HG03196 (cell line): ENCODE data around the gene DKK3.

Experiments used
- ATAC-seq: cut with Tn5 transposase; IDR thresholded peaks from one replicate; pipeline ENCODE4 v1.9.1; 2021; ENCODE audit not compliant: unreplicated experiment

Gene DKK3

GRCh38 chr11:11946878-11947277 lies 61.5 kb downstream of the DKK3 start:
- no peak for ATAC-seq

GRCh38 chr11:11946180-11946579 lies 62.2 kb downstream of the DKK3 start:
- no peak for ATAC-seq

DNA sequence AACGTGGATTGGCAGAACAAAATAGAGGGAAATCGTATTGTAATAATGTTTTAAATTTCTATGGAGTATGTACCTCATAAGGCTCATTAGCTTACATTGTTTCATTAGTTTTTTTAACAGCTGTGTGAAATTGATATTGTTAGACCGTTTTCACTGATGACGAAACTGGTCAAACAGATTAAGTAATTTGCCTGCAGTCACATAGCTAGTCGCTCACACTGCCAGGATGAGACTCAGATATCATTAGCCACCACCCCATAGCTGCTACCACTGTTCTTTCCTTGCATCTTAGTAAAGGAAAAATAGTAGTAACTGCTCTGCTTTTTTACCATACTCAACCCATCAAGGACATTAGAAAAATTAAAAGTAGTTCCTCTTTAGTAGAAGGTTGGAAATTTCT lies 64.0 kb downstream of the DKK3 start:
- ATAC-seq, result no peak

DNA sequence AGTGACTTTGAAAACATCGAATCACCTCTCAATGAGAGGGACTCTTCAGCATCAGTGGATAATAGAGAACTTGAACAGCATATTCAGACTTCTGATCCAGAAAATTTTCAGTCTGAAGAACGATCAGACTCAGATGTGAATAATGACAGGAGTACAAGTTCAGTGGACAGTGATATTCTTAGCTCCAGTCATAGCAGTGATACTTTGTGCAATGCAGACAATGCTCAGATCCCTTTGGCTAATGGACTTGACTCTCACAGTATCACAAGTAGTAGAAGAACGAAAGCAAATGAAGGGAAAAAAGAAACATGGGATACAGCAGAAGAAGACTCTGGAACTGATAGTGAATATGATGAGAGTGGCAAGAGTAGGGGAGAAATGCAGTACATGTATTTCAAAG lies 65.8 kb downstream of the DKK3 start:
- no peak for ATAC-seq

GRCh38 chr11:11940551-11940950 lies 67.9 kb downstream of the DKK3 start:
- ATAC-seq, result no peak

DNA sequence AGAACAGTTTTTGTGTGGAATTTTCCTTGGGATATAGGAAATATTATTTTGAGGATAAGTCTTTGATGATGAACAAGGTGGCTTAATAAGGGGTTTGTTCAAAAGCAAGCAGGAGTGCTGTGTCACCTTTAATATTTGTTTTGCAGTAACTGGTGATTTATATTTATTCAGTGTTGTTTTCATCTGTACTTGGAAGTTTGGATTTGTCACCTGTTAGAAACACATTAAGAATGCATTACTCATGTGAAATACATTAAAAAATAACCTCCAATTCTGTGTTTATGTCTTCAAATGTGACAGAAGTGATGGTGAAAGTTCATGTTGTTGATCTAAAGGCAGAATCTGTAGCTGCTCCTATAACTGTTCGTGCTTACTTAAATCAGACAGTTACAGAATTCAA lies 70.5 kb downstream of the DKK3 start:
- ATAC-seq, result no peak

DNA sequence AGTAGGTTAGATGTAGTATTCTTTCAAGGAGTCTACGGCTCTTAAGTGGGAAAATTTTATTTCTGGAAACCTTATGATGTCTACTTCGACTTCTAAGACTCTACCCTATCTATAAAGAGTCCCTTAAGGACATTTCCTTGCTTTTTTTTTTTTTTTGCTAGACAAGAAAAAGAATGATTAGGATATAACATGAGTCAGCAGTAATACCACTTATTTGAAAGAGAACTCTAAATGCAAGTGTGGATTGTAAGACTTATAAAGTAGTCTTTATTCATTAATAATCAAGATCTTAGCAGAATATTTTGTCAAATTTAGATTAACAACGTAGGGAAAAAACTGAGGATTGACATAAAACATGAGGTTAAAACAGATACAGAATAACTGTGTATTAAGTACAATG lies 71.0 kb downstream of the DKK3 start:
- no peak for ATAC-seq

GRCh38 chr11:11935536-11935935 lies 72.9 kb downstream of the DKK3 start:
- no peak for ATAC-seq

DNA sequence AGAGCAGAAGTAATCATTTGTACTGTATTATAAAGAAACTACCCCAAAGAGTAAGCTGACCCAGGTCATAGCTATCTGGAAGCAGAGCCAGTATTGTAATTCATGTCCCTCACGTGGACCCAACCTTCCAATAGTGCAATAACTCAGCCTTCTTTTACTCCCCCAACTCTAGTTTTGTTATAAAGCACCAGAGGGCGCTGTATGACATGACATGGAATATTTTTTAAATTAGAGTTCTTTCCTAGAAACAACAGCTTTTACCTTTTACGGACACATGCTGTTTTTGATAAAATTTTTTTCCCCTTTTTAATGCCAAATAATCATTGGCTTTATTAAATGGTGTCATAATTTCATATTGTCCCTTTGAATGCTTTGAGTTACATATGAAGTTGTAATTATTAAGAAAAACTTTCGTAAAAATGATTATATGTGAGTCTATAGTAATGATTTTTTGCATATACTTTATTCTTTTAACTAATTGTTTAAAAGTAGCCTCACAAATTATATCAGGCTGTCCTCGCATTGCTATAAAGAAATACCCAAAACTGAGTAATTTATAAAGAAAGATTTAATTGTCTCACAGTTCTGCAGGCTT lies 76.9 kb downstream of the DKK3 start:
- no peak for ATAC-seq

GRCh38 chr11:11929920-11930319 lies 78.5 kb downstream of the DKK3 start:
- no peak for ATAC-seq

DNA sequence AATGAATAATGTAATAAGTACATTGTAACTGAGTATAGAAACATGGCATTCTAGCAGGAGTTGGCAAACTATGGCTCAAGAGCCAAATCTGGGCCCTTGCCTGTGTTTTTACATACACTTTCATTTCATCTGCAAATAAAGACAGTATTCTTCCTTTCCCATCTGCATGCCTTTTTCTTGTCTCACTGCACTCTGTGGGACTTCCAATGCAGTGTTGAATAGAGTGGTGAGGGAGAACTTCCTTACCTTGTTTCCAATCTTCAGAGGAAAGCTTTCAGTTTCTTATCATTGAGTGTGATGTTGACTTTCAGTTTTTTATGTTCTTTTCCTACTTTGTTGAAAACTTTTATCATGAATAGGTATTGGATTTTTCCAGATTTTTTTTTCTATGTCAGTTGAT lies 84.6 kb downstream of the DKK3 start:
- no peak for ATAC-seq

DNA sequence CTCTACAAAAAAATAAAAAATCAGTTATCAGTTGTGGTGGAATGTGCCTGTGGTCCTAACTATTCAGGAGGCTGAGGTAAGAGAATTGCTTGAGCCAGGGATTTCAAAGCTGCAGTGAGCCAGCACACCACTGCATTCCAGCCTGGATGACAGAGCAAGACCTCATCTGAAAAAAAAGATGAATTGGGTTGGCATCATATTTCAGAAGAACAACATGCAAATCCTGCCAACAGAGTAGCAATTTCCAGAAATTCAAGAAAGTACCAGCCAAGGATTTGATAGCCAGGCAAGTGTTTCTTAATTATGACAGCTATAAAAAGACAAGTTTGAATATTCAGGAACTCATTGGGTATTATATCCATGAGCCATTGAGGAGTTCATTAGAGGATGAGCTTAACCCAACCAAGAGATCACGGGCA lies 91.4 kb downstream of the DKK3 start:
- no peak for ATAC-seq

GRCh38 chr11:11915625-11916024 lies 92.8 kb downstream of the DKK3 start:
- ATAC-seq, result no peak

DNA sequence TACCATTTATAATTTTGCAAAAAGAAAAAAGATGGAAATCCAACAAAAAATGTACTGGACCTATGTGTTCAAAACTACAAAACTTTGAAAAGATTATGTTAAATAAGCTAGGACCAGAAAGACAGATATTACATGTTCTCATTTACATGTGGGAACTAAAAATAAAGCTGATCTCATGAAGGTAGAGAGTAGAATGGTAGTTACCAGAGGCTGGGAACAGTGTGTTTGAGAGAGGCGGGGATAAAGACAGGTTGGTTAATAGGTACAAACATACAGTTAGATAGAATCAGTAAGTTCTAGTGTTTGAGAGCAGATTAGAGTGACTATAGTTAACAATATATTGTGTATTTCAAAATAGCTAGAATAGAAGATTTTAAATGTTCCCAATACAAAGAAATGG lies 95.0 kb downstream of the DKK3 start:
- ATAC-seq, result no peak
